HL-60 (cell line): Measurements from ENCODE around the gene KRT82.

Experiments used
- DNase-seq, 2 experiments: peaks; one replicate each; pipeline ENCODE4 v3.0.0-alpha.2; 2010 to 2020; ENCODE audit warnings: low read depth in 1 of 2, low spot score in 1 of 2
- H3K27ac ChIP-seq: fragments of 250-450 bp; sonication (Bioruptor Pico); replicated peaks from 2 replicates; pipeline ENCODE4 v1.5.1; 2020; ENCODE audit warnings: mild to moderate bottlenecking, moderate library complexity
- H3K27me3 ChIP-seq: fragments of 250-450 bp; sonication (Bioruptor Pico); 2 replicates; pipeline ENCODE4 v1.5.1; 2021; ENCODE audit warnings: mild to moderate bottlenecking, moderate library complexity; ENCODE audit not compliant: insufficient read depth, poor library complexity, severe bottlenecking
- H3K4me3 ChIP-seq: replicated peaks from 2 replicates; pipeline ENCODE4 v1.5.1; 2011; ENCODE audit warnings: mild to moderate bottlenecking, control low read depth, low read length; ENCODE audit not compliant: insufficient read depth
- GABPA ChIP-seq: IDR thresholded peaks from 2 replicates; pipeline ENCODE4 v1.6.1; 2012; ENCODE audit warnings: low read depth
- POLR2AphosphoS5 ChIP-seq: IDR thresholded peaks from 2 replicates; pipeline ENCODE4 v1.6.1; 2012; ENCODE audit warnings: low read depth
- SPI1 ChIP-seq: IDR thresholded peaks from 2 replicates; pipeline ENCODE4 v1.6.1; 2012; ENCODE audit warnings: low read depth, mild to moderate bottlenecking, borderline replicate concordance
- TF ChIP-seq, protein P1 (sequence below): IDR thresholded peaks from one replicate; pipeline ENCODE4 v1.5.1; 2011; ENCODE audit warnings: low read length, control low read depth, inconsistent platforms; ENCODE audit not compliant: insufficient read depth
- TF ChIP-seq, protein P2 (sequence below): IDR thresholded peaks from 2 replicates; pipeline ENCODE4 v1.6.1; 2012; ENCODE audit warnings: low read depth; ENCODE audit not compliant: insufficient replicate concordance

Gene KRT82

DNA sequence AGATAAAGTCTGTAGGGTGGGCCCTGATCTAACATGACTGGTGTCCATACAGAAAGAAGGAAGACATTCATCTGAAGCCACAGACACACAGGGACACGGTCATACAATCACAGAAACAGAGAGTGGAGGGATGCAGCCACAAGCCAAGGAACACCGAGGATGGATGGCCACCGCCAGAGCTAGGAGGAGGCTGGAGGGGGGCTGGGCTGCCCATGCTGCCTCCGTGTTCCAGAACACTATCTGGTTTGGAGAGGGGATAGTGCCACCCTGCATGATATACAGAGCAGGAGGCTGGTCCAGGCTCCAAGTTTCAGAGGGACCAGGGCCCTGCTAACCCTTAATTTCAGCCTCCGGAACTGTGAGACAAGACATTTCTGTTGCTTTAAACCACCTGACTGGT lies 19.3 kb upstream of the KRT82 start:
- H3K27ac ChIP-seq: no peak overlapping the region

DNA sequence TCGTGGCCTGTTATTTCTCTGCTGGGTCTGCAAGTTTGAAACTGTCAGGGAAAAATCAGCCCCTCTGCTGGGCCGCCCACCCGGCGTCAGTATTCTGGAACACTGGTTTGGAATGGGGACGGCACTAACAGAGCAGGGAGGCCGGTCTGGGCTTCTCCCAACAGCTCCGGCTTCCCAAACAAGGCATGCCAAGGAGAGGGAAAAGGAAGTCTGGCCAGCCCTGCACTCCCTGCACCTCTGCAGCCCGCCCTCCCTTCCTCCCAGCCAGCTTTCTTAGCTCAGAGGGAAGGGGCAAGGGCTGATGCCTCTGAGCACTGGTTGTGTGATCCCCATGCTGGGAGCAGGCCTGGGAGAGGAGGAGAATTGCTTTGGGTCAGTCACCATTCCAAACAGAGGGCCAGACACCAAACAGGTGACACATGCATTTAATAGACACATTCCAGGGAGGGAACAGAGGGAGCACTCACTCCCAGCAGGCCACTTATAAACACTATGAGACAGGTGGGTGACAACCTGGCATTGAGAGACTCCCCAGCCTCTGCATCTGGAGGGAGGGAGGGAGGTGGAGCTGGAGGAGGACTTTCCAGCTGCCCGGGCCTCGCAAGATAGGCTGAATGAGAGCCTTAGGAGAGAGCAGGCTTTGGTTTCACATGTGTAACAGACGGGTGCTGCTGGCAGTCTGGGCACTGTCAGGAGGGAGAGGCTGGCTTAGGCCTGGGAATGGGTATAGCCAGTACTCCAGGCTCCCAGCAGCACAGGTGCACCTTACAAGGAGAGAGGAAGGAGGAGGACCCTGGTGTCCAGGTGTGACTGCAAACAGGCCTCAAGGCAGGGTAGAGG lies 17.7 kb upstream of the KRT82 start:
- no peak for DNase-seq
- H3K27ac ChIP-seq: no peak overlapping the region

More for the DNA sequence above, 19.3 kb upstream of the KRT82 start:
- TF ChIP-seq, protein P1, sequence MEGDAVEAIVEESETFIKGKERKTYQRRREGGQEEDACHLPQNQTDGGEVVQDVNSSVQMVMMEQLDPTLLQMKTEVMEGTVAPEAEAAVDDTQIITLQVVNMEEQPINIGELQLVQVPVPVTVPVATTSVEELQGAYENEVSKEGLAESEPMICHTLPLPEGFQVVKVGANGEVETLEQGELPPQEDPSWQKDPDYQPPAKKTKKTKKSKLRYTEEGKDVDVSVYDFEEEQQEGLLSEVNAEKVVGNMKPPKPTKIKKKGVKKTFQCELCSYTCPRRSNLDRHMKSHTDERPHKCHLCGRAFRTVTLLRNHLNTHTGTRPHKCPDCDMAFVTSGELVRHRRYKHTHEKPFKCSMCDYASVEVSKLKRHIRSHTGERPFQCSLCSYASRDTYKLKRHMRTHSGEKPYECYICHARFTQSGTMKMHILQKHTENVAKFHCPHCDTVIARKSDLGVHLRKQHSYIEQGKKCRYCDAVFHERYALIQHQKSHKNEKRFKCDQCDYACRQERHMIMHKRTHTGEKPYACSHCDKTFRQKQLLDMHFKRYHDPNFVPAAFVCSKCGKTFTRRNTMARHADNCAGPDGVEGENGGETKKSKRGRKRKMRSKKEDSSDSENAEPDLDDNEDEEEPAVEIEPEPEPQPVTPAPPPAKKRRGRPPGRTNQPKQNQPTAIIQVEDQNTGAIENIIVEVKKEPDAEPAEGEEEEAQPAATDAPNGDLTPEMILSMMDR: no peak
- TF ChIP-seq, protein P2, sequence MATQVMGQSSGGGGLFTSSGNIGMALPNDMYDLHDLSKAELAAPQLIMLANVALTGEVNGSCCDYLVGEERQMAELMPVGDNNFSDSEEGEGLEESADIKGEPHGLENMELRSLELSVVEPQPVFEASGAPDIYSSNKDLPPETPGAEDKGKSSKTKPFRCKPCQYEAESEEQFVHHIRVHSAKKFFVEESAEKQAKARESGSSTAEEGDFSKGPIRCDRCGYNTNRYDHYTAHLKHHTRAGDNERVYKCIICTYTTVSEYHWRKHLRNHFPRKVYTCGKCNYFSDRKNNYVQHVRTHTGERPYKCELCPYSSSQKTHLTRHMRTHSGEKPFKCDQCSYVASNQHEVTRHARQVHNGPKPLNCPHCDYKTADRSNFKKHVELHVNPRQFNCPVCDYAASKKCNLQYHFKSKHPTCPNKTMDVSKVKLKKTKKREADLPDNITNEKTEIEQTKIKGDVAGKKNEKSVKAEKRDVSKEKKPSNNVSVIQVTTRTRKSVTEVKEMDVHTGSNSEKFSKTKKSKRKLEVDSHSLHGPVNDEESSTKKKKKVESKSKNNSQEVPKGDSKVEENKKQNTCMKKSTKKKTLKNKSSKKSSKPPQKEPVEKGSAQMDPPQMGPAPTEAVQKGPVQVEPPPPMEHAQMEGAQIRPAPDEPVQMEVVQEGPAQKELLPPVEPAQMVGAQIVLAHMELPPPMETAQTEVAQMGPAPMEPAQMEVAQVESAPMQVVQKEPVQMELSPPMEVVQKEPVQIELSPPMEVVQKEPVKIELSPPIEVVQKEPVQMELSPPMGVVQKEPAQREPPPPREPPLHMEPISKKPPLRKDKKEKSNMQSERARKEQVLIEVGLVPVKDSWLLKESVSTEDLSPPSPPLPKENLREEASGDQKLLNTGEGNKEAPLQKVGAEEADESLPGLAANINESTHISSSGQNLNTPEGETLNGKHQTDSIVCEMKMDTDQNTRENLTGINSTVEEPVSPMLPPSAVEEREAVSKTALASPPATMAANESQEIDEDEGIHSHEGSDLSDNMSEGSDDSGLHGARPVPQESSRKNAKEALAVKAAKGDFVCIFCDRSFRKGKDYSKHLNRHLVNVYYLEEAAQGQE: no peak
- no peak for TF ChIP-seq POLR2AphosphoS5
- TF ChIP-seq GABPA: no peak
- TF ChIP-seq SPI1: no peak
- H3K4me3 ChIP-seq: no peak overlapping the region
- DNase-seq: no peak
- H3K27me3 ChIP-seq: peaks cover 3% of the 10 kb centered on the region

DNA sequence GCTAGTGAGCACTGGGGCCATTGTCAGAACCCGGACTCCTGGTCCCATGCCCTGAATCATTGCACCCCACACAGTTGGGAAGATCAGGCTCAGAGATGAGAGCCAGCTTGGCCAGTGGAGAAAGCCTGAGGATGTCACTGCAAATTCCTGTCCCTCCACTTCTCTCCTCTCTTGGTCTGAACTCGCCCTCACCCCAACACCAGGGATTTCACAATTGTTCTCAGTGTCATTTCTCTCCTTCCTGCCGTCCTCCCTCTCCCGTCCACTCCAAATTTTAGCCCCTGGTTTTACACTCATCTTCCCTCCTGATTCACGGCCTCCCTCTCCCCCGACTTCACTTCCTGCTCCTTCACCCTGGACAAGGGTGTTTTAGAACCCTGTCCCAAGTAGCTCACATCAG lies 16.9 kb upstream of the KRT82 start:
- TF ChIP-seq, protein P2: no peak
- TF ChIP-seq GABPA (no peak), POLR2AphosphoS5 (no peak), SPI1 (no peak)
- TF ChIP-seq, protein P1: no peak
- Histone ChIP-seq H3K27ac (no peak overlapping the region), H3K4me3 (no peak overlapping the region), H3K27me3 (no peaks in the 10 kb centered on the region)
- DNase-seq: no peak

More for the DNA sequence above, 17.7 kb upstream of the KRT82 start:
- no peak overlapping the region for H3K4me3 ChIP-seq
- peaks cover under 1% of the 10 kb centered on the region for H3K27me3 ChIP-seq
- TF ChIP-seq, protein P2: no peak
- TF ChIP-seq GABPA (no peak), POLR2AphosphoS5 (no peak), SPI1 (no peak)
- TF ChIP-seq, protein P1: no peak
